T-helper 2 cell treated with Interferon-gamma antibody and Interleukin-4, amounts not matched to agents 100 ng/mL and 5 ng/mL, for 36 hours (primary cell): ENCODE data around the gene GBA3. TPM values are rescaled to one million over a fixed set of nuclear protein-coding genes. Genes with fewer than 3 reads are reported as not detected.

ENCODE experiments used
- intact Hi-C: fragments of 100-400 bp; cut with micrococcal nuclease; formaldehyde crosslinking; loops from one replicate; pipeline ENCODE4 v1.15.1; 2023
- total RNA-seq: library from RNA; stranded (reverse); gene quantifications from 2 replicates; pipeline ENCODE4 v1.2.3, GENCODE V29; 2022

Gene GBA3
- total RNA-seq, 1 donor from 2014 or later, result not detected

- intact Hi-C loops, result no loop called here
These were observed 3.3 kb upstream of the GBA3 start for GRCh38 chr4:22689428-22689827.

- intact Hi-C loops, result no loop called here
These were observed 2.3 kb downstream of the GBA3 start for GRCh38 chr4:22695029-22695428.

- intact Hi-C loops, result no loop called here
These were observed 3.2 kb downstream of the GBA3 start for GRCh38 chr4:22695917-22696316.

- intact Hi-C loops, result no loop called here
These were observed 11.2 kb downstream of the GBA3 start for GRCh38 chr4:22703912-22704311.

- intact Hi-C loops, result no loop called here
These were observed 14.7 kb downstream of the GBA3 start for GRCh38 chr4:22707390-22707789.

GRCh38 chr4:22708961-22709360 is 16.2 kb downstream of the GBA3 start:
- intact Hi-C loops, result no loop called here

- intact Hi-C loops, result no loop called here
These were observed 19.4 kb downstream of the GBA3 start for GRCh38 chr4:22712105-22712504.

GRCh38 chr4:22712529-22712928 is 19.8 kb downstream of the GBA3 start:
- intact Hi-C loops, result no loop called here

- intact Hi-C loops, result no loop called here
These were observed 21.1 kb downstream of the GBA3 start for GRCh38 chr4:22713841-22714240.

GRCh38 chr4:22719218-22719617 is 26.5 kb downstream of the GBA3 start:
- intact Hi-C loops, result no loop called here

- intact Hi-C loops, result no loop called here
These were observed 27.4 kb downstream of the GBA3 start for GRCh38 chr4:22720091-22720490.

GRCh38 chr4:22721204-22721603 is 28.5 kb downstream of the GBA3 start:
- intact Hi-C loops, result no loop called here

- intact Hi-C loops, result no loop called here
These were observed 37.3 kb downstream of the GBA3 start for GRCh38 chr4:22730021-22730420.

- intact Hi-C loops, result no loop called here
These were observed 41.1 kb downstream of the GBA3 start for GRCh38 chr4:22733816-22734215.

- intact Hi-C loops, result no loop called here
These were observed 44.2 kb downstream of the GBA3 start for GRCh38 chr4:22736912-22737311.

- intact Hi-C loops, result no loop called here
These were observed 47.2 kb downstream of the GBA3 start for GRCh38 chr4:22739968-22740367.

GRCh38 chr4:22741744-22742143 is 49.0 kb downstream of the GBA3 start:
- intact Hi-C loops, result no loop called here

- intact Hi-C loops, result no loop called here
These were observed 50.6 kb downstream of the GBA3 start for GRCh38 chr4:22743290-22743689.

GRCh38 chr4:22744478-22745062 is 51.8 kb downstream of the GBA3 start:
- intact Hi-C loops, result no loop called here

- intact Hi-C loops, result no loop called here
These were observed 52.5 kb downstream of the GBA3 start for GRCh38 chr4:22745234-22745633.

- intact Hi-C loops, result no loop called here
These were observed 61.4 kb downstream of the GBA3 start for GRCh38 chr4:22754116-22754515.

GRCh38 chr4:22762548-22762947 is 69.8 kb downstream of the GBA3 start:
- intact Hi-C loops, result no loop called here

GRCh38 chr4:22764183-22764582 is 71.4 kb downstream of the GBA3 start:
- intact Hi-C loops, result no loop called here

GRCh38 chr4:22766068-22766467 is 73.3 kb downstream of the GBA3 start:
- intact Hi-C loops, result no loop called here
